IgD-negative memory B cell (primary cell): ENCODE results near the gene MRAS. TPM values are rescaled to one million over a fixed set of nuclear protein-coding genes. Genes with fewer than 3 reads are reported as not detected.

Source experiments
- H3K27ac Mint-ChIP-seq, 3 donors: one replicate each; pipeline ENCODE4 v1.8.0; 2020 to 2022; ENCODE audit warnings: mild to moderate bottlenecking in 3 of 3, mixed read lengths in 3 of 3, moderate library complexity in 1 of 3
- H3K27me3 Mint-ChIP-seq: one replicate; pipeline ENCODE4 v1.8.0; 2021; ENCODE audit warnings: mixed read lengths
- H3K36me3 Mint-ChIP-seq: one replicate; pipeline ENCODE4 v1.8.0; 2020; ENCODE audit warnings: mild to moderate bottlenecking, mixed read lengths
- H3K4me1 Mint-ChIP-seq, 3 donors: one replicate each; pipeline ENCODE4 v1.8.0; 2020 to 2022; ENCODE audit warnings: mixed read lengths in 3 of 3, mild to moderate bottlenecking in 1 of 3
- H3K4me3 Mint-ChIP-seq, 4 donors: one replicate each; pipeline ENCODE4 v1.8.0; 2020 to 2022; ENCODE audit warnings: mild to moderate bottlenecking in 4 of 4, mixed read lengths in 4 of 4, moderate library complexity in 3 of 4
- H3K9me3 Mint-ChIP-seq, 3 donors: one replicate each; pipeline ENCODE4 v1.8.0; 2020 to 2021; ENCODE audit warnings: mixed read lengths in 3 of 3, mild to moderate bottlenecking in 1 of 3
- polyA plus RNA-seq: library from polyadenylated mRNA; unstranded; fragments of 300-500 nt; fragmentation: Illumina TruSeq; gene quantifications from one replicate; pipeline ENCODE4 v1.2.3, GENCODE V29; 2021

MRAS gene
- not detected for polyA plus RNA-seq

- Mint-ChIP-seq H3K27ac (peak within 1 kb of the TSS in 1 of 3 donors; percentile 91), H3K4me3 (peak within 1 kb of the TSS; percentile 54 to 87 (median 75)), H3K4me1 (peaks cover 4 to 7% (median 4%) of the 10 kb centered on the region in 3 donors), H3K27me3 (peaks cover 64% of the 10 kb centered on the region), H3K36me3 (peaks cover 2% of the 10 kb centered on the region), H3K9me3 (peaks cover 0 to 2% (median 2%) of the 10 kb centered on the region in 3 donors)
These were observed at the start of gene MRAS for GRCh38 chr3:138347960-138348753. Gene MRAS, plus strand, starts transcription at chr3:138348579. Its CDS starts 24,305 bp downstream, at chr3:138372884.

- no peaks in the 10 kb centered on the region for H3K4me1 Mint-ChIP-seq
- H3K9me3 Mint-ChIP-seq = no peaks in the 10 kb centered on the region
- H3K27me3 Mint-ChIP-seq = no peaks in the 10 kb centered on the region
- no peak overlapping the region for H3K27ac Mint-ChIP-seq
- peaks cover 10% of the 10 kb centered on the region for H3K36me3 Mint-ChIP-seq
- H3K4me3 Mint-ChIP-seq = no peak overlapping the region
These were observed 47.7 kb upstream of the MRAS start for GRCh38 chr3:138300647-138301046.

GRCh38 chr3:138303474-138303873, 44.9 kb upstream of the MRAS start:
- Mint-ChIP-seq H3K27me3 (peaks cover 6% of the 10 kb centered on the region), H3K4me1 (no peaks in the 10 kb centered on the region), H3K9me3 (peaks cover 5 to 18% (median 10%) of the 10 kb centered on the region in 3 donors), H3K36me3 (peaks cover 9% of the 10 kb centered on the region), H3K4me3 (no peak overlapping the region), H3K27ac (no peak overlapping the region)

GRCh38 chr3:138307899-138308298, 40.5 kb upstream of the MRAS start:
- H3K36me3 Mint-ChIP-seq = peaks cover 12% of the 10 kb centered on the region
- H3K27ac Mint-ChIP-seq = peak overlapping the region in 1 of 3 donors; percentile 68
- peaks cover 5 to 34% (median 19%) of the 10 kb centered on the region in 3 donors for H3K9me3 Mint-ChIP-seq
- peaks cover 6% of the 10 kb centered on the region for H3K27me3 Mint-ChIP-seq
- peak overlapping the region in 1 of 4 donors; percentile 3 for H3K4me3 Mint-ChIP-seq
- H3K4me1 Mint-ChIP-seq = no peaks in the 10 kb centered on the region

GRCh38 chr3:138308783-138309182, 39.6 kb upstream of the MRAS start:
- Mint-ChIP-seq H3K4me3 (no peak overlapping the region), H3K4me1 (no peaks in the 10 kb centered on the region), H3K9me3 (peaks cover 5 to 34% (median 19%) of the 10 kb centered on the region in 3 donors), H3K36me3 (peaks cover 12% of the 10 kb centered on the region), H3K27me3 (peaks cover 6% of the 10 kb centered on the region), H3K27ac (no peak overlapping the region)

- H3K9me3 Mint-ChIP-seq = peaks cover 5 to 34% (median 19%) of the 10 kb centered on the region in 3 donors
- no peak overlapping the region for H3K27ac Mint-ChIP-seq
- H3K27me3 Mint-ChIP-seq = peaks cover 6% of the 10 kb centered on the region
- H3K36me3 Mint-ChIP-seq = peaks cover 10% of the 10 kb centered on the region
- no peak overlapping the region for H3K4me3 Mint-ChIP-seq
- no peaks in the 10 kb centered on the region for H3K4me1 Mint-ChIP-seq
These were observed 37.9 kb upstream of the MRAS start for GRCh38 chr3:138310494-138310893.

GRCh38 chr3:138314751-138315150, 33.6 kb upstream of the MRAS start:
- peaks cover 10% of the 10 kb centered on the region for H3K27me3 Mint-ChIP-seq
- no peak overlapping the region for H3K27ac Mint-ChIP-seq
- H3K4me3 Mint-ChIP-seq = no peak overlapping the region
- peaks cover 4% of the 10 kb centered on the region for H3K36me3 Mint-ChIP-seq
- peaks cover 0 to 15% (median 8%) of the 10 kb centered on the region in 3 donors for H3K9me3 Mint-ChIP-seq
- H3K4me1 Mint-ChIP-seq = no peaks in the 10 kb centered on the region

GRCh38 chr3:138317687-138318086, 30.7 kb upstream of the MRAS start:
- Mint-ChIP-seq H3K36me3 (peaks cover 2% of the 10 kb centered on the region), H3K4me3 (no peak overlapping the region), H3K27me3 (peaks cover 22% of the 10 kb centered on the region), H3K27ac (no peak overlapping the region), H3K4me1 (no peaks in the 10 kb centered on the region), H3K9me3 (peaks cover 0 to 3% (median 1%) of the 10 kb centered on the region in 3 donors)

GRCh38 chr3:138323971-138324370, 24.4 kb upstream of the MRAS start:
- H3K4me1 Mint-ChIP-seq = peaks cover 3 to 6% (median 6%) of the 10 kb centered on the region in 3 donors
- H3K27me3 Mint-ChIP-seq = peaks cover 18% of the 10 kb centered on the region
- peaks cover 0 to 1% (median 0%) of the 10 kb centered on the region in 3 donors for H3K9me3 Mint-ChIP-seq
- H3K4me3 Mint-ChIP-seq = no peak overlapping the region
- peaks cover 3% of the 10 kb centered on the region for H3K36me3 Mint-ChIP-seq
- H3K27ac Mint-ChIP-seq = no peak overlapping the region

GRCh38 chr3:138325990-138326389, 22.4 kb upstream of the MRAS start:
- Mint-ChIP-seq H3K27ac (no peak overlapping the region), H3K9me3 (peaks cover 0 to 2% (median 0%) of the 10 kb centered on the region in 3 donors), H3K27me3 (peaks cover 11% of the 10 kb centered on the region), H3K4me1 (peaks cover 7 to 14% (median 11%) of the 10 kb centered on the region in 3 donors), H3K4me3 (no peak overlapping the region), H3K36me3 (peaks cover 3% of the 10 kb centered on the region)

GRCh38 chr3:138326866-138327595, 21.3 kb upstream of the MRAS start:
- Mint-ChIP-seq H3K27me3 (peaks cover 7% of the 10 kb centered on the region), H3K27ac (no peak overlapping the region), H3K36me3 (peaks cover 2% of the 10 kb centered on the region), H3K4me1 (peaks cover 7 to 14% (median 11%) of the 10 kb centered on the region in 3 donors), H3K4me3 (no peak overlapping the region), H3K9me3 (peaks cover 0 to 2% (median 0%) of the 10 kb centered on the region in 3 donors)

GRCh38 chr3:138327831-138328230, 20.5 kb upstream of the MRAS start:
- H3K27ac Mint-ChIP-seq = no peak overlapping the region
- peaks cover 0 to 2% (median 0%) of the 10 kb centered on the region in 3 donors for H3K9me3 Mint-ChIP-seq
- peaks cover 2% of the 10 kb centered on the region for H3K36me3 Mint-ChIP-seq
- peaks cover 7% of the 10 kb centered on the region for H3K27me3 Mint-ChIP-seq
- peaks cover 7 to 19% (median 14%) of the 10 kb centered on the region in 3 donors for H3K4me1 Mint-ChIP-seq
- peak overlapping the region in 2 of 4 donors; percentile 31 to 47 for H3K4me3 Mint-ChIP-seq

GRCh38 chr3:138328341-138328740, 20.0 kb upstream of the MRAS start:
- peaks cover 6% of the 10 kb centered on the region for H3K27me3 Mint-ChIP-seq
- H3K36me3 Mint-ChIP-seq = peaks cover 2% of the 10 kb centered on the region
- H3K27ac Mint-ChIP-seq = no peak overlapping the region
- peak overlapping the region in 3 of 4 donors; percentile 19 to 81 (median 49) for H3K4me3 Mint-ChIP-seq
- H3K4me1 Mint-ChIP-seq = peaks cover 7 to 19% (median 14%) of the 10 kb centered on the region in 3 donors
- H3K9me3 Mint-ChIP-seq = peaks cover 0 to 2% (median 0%) of the 10 kb centered on the region in 3 donors

GRCh38 chr3:138329127-138329983, 19.0 kb upstream of the MRAS start, which contains the start of gene NME9:
Gene NME9, minus strand, starts transcription at chr3:138329851. Its CDS starts 516 bp downstream, at chr3:138329335.
- Mint-ChIP-seq H3K4me1 (peaks cover 6 to 19% (median 14%) of the 10 kb centered on the region in 3 donors), H3K4me3 (peak within 1 kb of the TSS; percentile 81 to 98 (median 92)), H3K36me3 (no peaks in the 10 kb centered on the region), H3K9me3 (peaks cover 0 to 2% (median 0%) of the 10 kb centered on the region in 3 donors), H3K27ac (peak within 1 kb of the TSS; percentile 76 to 91 (median 89)), H3K27me3 (peaks cover 6% of the 10 kb centered on the region)
